D721Med (cell line): Measurements from ENCODE around the gene IGFL3.
"Not testable (repeated sequence)": the region's sequence is repeated elsewhere in the genome, so short reads cannot be mapped to it uniquely, and the experiment has no call there.

Experiments
- DNase-seq: peaks from one replicate; pipeline ENCODE4 v3.0.0; 2011; ENCODE audit warnings: low spot score; ENCODE audit not compliant: insufficient read length
- FAIRE-seq: peaks from 2 replicates; lab custom pipeline; 2011; peaks lifted over from hg19 to GRCh38; lab: Jason Lieb, UNC
- CTCF ChIP-seq: IDR thresholded peaks from 2 replicates; pipeline ENCODE4 v1.5.1; 2012; ENCODE audit warnings: mild to moderate bottlenecking, control low read depth; ENCODE audit not compliant: insufficient read depth; ENCODE audit errors: missing control alignments

Gene IGFL3

DNA sequence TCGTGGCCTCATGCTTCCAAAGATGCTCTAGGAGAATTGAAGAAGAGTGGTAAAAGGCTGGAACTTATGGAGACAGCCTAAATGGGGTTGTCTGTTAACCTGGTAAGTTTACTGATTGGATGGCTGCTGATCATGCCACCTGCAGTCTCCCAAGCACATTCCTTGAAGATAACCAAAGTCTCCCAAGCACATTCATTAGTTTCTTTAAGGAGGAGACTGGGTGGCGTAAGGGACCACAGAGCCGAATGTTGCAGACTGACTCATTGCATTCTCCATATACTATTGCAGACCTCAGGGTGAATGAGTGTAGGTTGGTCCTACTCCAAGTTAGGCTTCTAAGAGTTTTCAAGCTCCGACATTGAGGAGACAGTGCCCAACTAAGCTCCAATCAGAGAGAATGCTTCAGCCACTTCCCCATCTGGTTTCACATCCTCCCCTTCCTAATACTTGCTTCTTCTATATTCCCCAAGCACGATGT, at the start of gene IGFL3:
Gene IGFL3, minus strand, starts transcription at position 51 of the 478 bp plus-strand sequence. Its CDS starts 39 bp downstream, at position 12.
- FAIRE-seq (no peak), DNase-seq (no peak)
- no peak for TF ChIP-seq CTCF

GRCh38 chr19:46173886-46174480, 49.5 kb upstream of the IGFL3 start:
- no peak for DNase-seq
- no peak for TF ChIP-seq CTCF
- FAIRE-seq: no peak

- no peak for FAIRE-seq
- no peak for TF ChIP-seq CTCF
- DNase-seq: no peak
Observed at GRCh38 chr19:46162731-46163130, 38.2 kb upstream of the IGFL3 start.

DNA sequence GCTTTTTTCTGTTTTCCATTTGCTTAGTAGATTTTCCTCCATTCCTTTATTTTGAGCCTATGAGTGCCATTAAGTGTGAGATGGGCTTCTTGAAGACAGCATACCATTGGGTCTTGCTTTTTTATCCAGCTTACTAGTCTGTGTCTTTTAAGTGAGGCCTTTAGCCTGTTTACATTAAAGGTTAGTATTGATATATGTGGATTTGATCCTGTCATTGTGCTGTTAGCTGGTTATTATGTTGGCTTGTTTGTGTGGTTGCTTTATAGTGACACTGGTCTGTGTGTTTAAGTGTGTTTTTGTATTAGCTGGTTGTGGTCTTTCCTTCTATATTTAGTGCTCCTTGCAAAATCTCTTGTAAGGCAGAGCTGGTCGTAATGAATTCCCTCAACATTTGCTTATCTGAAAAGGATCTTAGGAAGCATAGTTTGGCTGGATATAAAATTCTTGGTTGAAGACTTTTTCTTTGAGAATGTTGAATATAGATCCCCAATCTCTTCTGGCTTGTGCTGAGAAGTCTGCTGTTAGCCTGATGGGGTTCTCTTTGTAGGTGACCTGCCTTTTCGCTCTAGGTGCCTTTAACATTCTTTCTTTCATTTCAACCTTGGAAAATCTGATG, 37.3 kb upstream of the IGFL3 start:
- not testable (repeated sequence) for FAIRE-seq

GRCh38 chr19:46160233-46160775, 35.8 kb upstream of the IGFL3 start:
- FAIRE-seq: no peak
- no peak for TF ChIP-seq CTCF
- no peak for DNase-seq

More for the DNA sequence above, 37.3 kb upstream of the IGFL3 start:
- not testable (repeated sequence) for DNase-seq

DNA sequence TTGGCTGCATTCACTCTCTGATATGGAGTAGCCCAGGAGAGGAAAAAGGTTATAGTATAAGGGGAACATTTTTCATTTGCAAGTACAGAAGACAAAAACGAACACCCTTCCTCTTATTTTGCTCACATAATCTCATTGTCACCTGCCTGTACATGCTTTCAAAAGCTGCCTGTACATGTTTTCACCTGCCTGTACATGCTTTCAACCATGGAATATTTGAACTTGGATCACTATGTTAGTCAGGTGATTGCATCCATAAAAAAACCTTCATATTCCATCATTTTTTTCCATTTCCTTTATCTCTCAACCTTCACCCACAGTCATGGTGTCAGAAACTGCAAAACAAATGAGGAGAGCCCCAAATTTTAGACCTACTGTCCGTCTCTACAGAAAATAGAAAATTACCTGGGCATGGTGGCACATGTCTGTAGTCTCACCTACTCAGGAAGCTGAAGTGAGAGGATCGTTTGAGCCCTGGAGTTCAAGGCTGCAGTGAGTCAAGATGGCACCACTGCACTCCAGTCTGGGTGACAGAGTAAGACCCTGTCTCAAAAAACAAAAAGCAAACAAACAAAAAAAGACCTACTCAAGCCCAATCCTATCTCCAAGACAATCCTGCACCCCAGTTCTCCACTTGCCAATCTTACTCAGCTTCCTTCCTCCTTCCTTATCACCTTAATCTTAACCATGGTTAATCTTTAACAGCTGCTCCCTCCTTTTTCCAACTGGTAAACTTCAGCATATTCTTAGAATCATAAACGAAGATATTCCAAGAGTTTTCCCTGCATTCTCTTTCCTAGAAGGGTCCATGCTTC, 35.1 kb upstream of the IGFL3 start:
- FAIRE-seq: no peak
- TF ChIP-seq CTCF: no peak
- DNase-seq: no peak

GRCh38 chr19:46155237-46155636, 30.7 kb upstream of the IGFL3 start:
- no peak for DNase-seq
- no peak for FAIRE-seq
- no peak for TF ChIP-seq CTCF
